K562 (cell line): Measurements from ENCODE around the gene KCNC3. TPM values are rescaled to one million over a fixed set of nuclear protein-coding genes. Genes with fewer than 3 reads are reported as not detected.

Experiments used
- ATAC-seq: fragments of 200-7000 bp; cut with Tn5 transposase; 3 replicates; pipeline ENCODE4 v1.9.1; 2020; ENCODE audit warnings: moderate library complexity
- BruUV-seq: library from RNA; stranded (reverse); fragments of 400-500 nt; replicated peaks from 2 replicates; lab custom pipeline; 2021; lab: Mats Ljungman, UMichigan
- CTCF ChIA-PET: fragments of 300-600 bp; formaldehyde crosslinking; extraction: SDS; loops from one replicate; lab custom pipeline; 2021; ENCODE audit warnings: low intra/inter-chr PET ratio; lab: Yijun Ruan, JAX
- POLR2A ChIA-PET: fragments of 300-600, 350-650 bp; sonication (Branson Sonifier 250); formaldehyde crosslinking; extraction: SDS; loops from one replicate; lab custom pipeline; 2021; ENCODE audit warnings: antibody characterized with exemption, inconsistent platforms; lab: Yijun Ruan, JAX
- DNase-seq, 4 experiments: peaks; one replicate each; pipeline versions ENCODE4 v3.0.0 to v3.0.0-alpha.2; 2011 to 2018; ENCODE audit warnings: low spot score in 3 of 4, mixed read lengths in 3 of 4; ENCODE audit errors: extremely low read depth in 1 of 4
- FAIRE-seq: peaks from 2 replicates; lab custom pipeline; 2011; peaks lifted over from hg19 to GRCh38; lab: Jason Lieb, UNC
- H2AFZ ChIP-seq: 2 replicates; pipeline ENCODE4 v1.6.0; 2011; ENCODE audit warnings: low read depth, low read length, control low read depth, inconsistent platforms
- H3K27ac ChIP-seq: fragments of 200-600 bp; 3 replicates; pipeline ENCODE4 v1.8.0; 2011; ENCODE audit warnings: low read depth, mild to moderate bottlenecking, control low read depth, inconsistent platforms, low read length, moderate library complexity, mixed read lengths; ENCODE audit errors: extremely low read depth
- H3K27me3 ChIP-seq, 2 experiments: fragments of 300-600 bp in 1 of 2; 2 replicates in 1 of 2; 3 replicates in 1 of 2; pipeline versions ENCODE4 v1.6.0 to v1.8.0; 2011; ENCODE audit warnings: inconsistent platforms in 2 of 2, low read length in 2 of 2, mild to moderate bottlenecking in 1 of 2, mixed read lengths in 1 of 2, moderate library complexity in 1 of 2; ENCODE audit not compliant: control insufficient read depth in 2 of 2, insufficient read depth in 2 of 2
- H3K36me3 ChIP-seq: fragments of 300-600 bp; 3 replicates; pipeline ENCODE4 v1.8.0; 2011; ENCODE audit warnings: mild to moderate bottlenecking, low read length, inconsistent platforms; ENCODE audit not compliant: control insufficient read depth, insufficient read depth
- H3K4me1 ChIP-seq, 2 experiments: fragments of 200-600 bp in 1 of 2; replicated peaks in 1 of 2; 2 replicates in 1 of 2; 3 replicates in 1 of 2; pipeline versions ENCODE4 v1.5.1 to v1.8.0; 2011; ENCODE audit warnings: inconsistent platforms in 2 of 2, low read length in 2 of 2, mild to moderate bottlenecking in 1 of 2, mixed read lengths in 1 of 2, moderate library complexity in 1 of 2; ENCODE audit not compliant: control insufficient read depth in 2 of 2, insufficient read depth in 2 of 2
- H3K4me2 ChIP-seq: 2 replicates; pipeline ENCODE4 v1.6.1; 2011; ENCODE audit warnings: low read length, control low read depth, inconsistent platforms, mixed read lengths; ENCODE audit not compliant: insufficient read depth
- H3K4me3 ChIP-seq: fragments of 200-600 bp; sonication (generic), shearing (Covaris generic); 2 replicates; pipeline ENCODE4 v1.5.1; 2016; ENCODE audit warnings: control low read depth, inconsistent platforms
- H3K79me2 ChIP-seq: fragments of 200-600 bp; 3 replicates; pipeline ENCODE4 v1.8.0; 2011; ENCODE audit warnings: low read length, inconsistent platforms; ENCODE audit not compliant: control insufficient read depth, insufficient read depth
- H3K9ac ChIP-seq, 2 experiments: 2 replicates each; pipeline versions ENCODE4 v1.6.0 to v1.6.1; 2011; ENCODE audit warnings: low read depth in 2 of 2, low read length in 2 of 2, control low read depth in 1 of 2, inconsistent platforms in 1 of 2, mild to moderate bottlenecking in 1 of 2, mixed read lengths in 1 of 2; ENCODE audit not compliant: insufficient read depth in 1 of 2
- H3K9me1 ChIP-seq: one replicate; pipeline ENCODE4 v1.6.0; 2011; ENCODE audit warnings: inconsistent platforms, mild to moderate bottlenecking, low read length, moderate library complexity; ENCODE audit not compliant: control insufficient read depth, insufficient read depth
- H3K9me3 ChIP-seq: replicated peaks from 2 replicates; pipeline ENCODE4 v1.5.1; 2011; ENCODE audit warnings: low read depth, low read length, inconsistent platforms; ENCODE audit not compliant: control insufficient read depth, insufficient read depth
- H4K20me1 ChIP-seq: replicated peaks from 2 replicates; pipeline ENCODE4 v1.6.1; 2011; ENCODE audit warnings: low read length, inconsistent platforms, mixed read lengths; ENCODE audit not compliant: control insufficient read depth, insufficient read depth
- KDM1A ChIP-seq, 2 experiments: fragments of 450-650 bp; IDR thresholded peaks; 2 replicates each; pipeline ENCODE4 v1.6.1; 2016; ENCODE audit warnings: mild to moderate bottlenecking in 2 of 2
- SRSF1 ChIP-seq: fragments of 200-400 bp; formaldehyde crosslinking; IDR thresholded peaks from 2 replicates; pipeline ENCODE4 v1.6.1; 2017; ENCODE audit warnings: mild to moderate bottlenecking, low read depth, low read length, moderate library complexity
- THRA ChIP-seq: fragments of 450-650 bp; IDR thresholded peaks from 2 replicates; pipeline ENCODE4 v1.6.1; 2017; ENCODE audit warnings: mild to moderate bottlenecking, moderate library complexity
- ZNF121 ChIP-seq: sonication (generic); formaldehyde crosslinking; conservative IDR thresholded peaks from 2 replicates; pipeline ENCODE4 v1.8.0; 2022; ENCODE audit warnings: missing genetic modification reagents
- WGBS: fragments of 100-300 bp; shearing (Covaris generic); methylation state at CpG from one replicate; pipeline ENCODE4 v1.1.6; 2016; ENCODE audit warnings: low coverage, mixed read lengths; ENCODE audit not compliant: insufficient coverage; ENCODE audit errors: missing lambda C conversion rate; 5-methylcytosine and 5-hydroxymethylcytosine counted together
- in situ Hi-C: fragments of 300-500 bp; cut with MboI; formaldehyde crosslinking; loops from 4 replicates; pipeline ENCODE4 v1.15.0; 2018; ENCODE audit warnings: inconsistent platforms, mixed read lengths
- intact Hi-C: fragments of 100-400 bp; cut with micrococcal nuclease; formaldehyde crosslinking; loops from 2 replicates; pipeline ENCODE4 v1.14.2; 2022
- polyA plus RNA-seq, 8 experiments: library from polyadenylated mRNA; depleted of rRNA in 4 of 8; stranded (reverse) in 5 of 8; unstranded in 3 of 8; fragments of >200 nt; fragmentation: Nextera tagmentation in 2 of 8; fragmentation: Illumina TruSeq in 1 of 8; extraction: Ambion mirVana in 2 of 8; extraction: Trizol in 1 of 8; gene quantifications; 2 replicates each; pipeline versions ENCODE4 v1.2.1 to v1.2.3, GENCODE V29; 2011 to 2014; ENCODE audit warnings: inconsistent platforms in 1 of 8, missing spikeins in 1 of 8
- total RNA-seq, 7 experiments: library from RNA; depleted of rRNA in 6 of 7; stranded (reverse); fragments of >200 nt in 6 of 7; fragmentation: Illumina TruSeq in 2 of 7; extraction: Trizol in 2 of 7; gene quantifications; 2 replicates each; pipeline versions ENCODE4 v1.2.1 to v1.2.3, GENCODE V29; 2011 to 2021; ENCODE audit warnings: low replicate concordance in 1 of 7

The KCNC3 gene
- total and polyA plus RNA-seq, 9 of the 15 experiments (the other 6 are each of a cell fraction or from before 2014, with no cell fraction given): 0.03 to 26.2 (median 2.0) TPM

GRCh38 chr19:50275577-50276368, 53.4 kb downstream of the KCNC3 start:
- TF ChIP-seq THRA: no peak
- no peak for TF ChIP-seq ZNF121
- TF ChIP-seq KDM1A (IDR thresholded peaks at IDR 0.05): 0 out of 4 replicates have a peak, but pooled peaks of 1 of the 2 experiments have one; percentile 5
- TF ChIP-seq SRSF1: no peak
- intact Hi-C loops (no loop called here), in situ Hi-C loops (no loop called here)
- 18% methylated on average over 26 of the region's 26 CpGs for WGBS
- ATAC-seq: peak; percentile 45
- Histone ChIP-seq H4K20me1 (no peaks in the 10 kb centered on the region), H3K9ac (peak overlapping the region in 1 of 2 experiments; percentile 48; a peak in 1 of 4 replicates), H3K9me1 (peaks cover 2% of the 10 kb centered on the region), H3K4me1 (peaks cover 0 to 26% of the 10 kb centered on the region in 2 experiments; a peak in 2 of 5 replicates), H3K4me2 (no peak overlapping the region), H3K27me3 (peaks cover 8 to 35% of the 10 kb centered on the region in 2 experiments; a peak in 4 of 5 replicates), H3K27ac (no peak overlapping the region), H3K9me3 (no peaks in the 10 kb centered on the region), H2AFZ (no peak overlapping the region), H3K79me2 (no peaks in the 10 kb centered on the region), H3K4me3 (no peak overlapping the region), H3K36me3 (no peaks in the 10 kb centered on the region)
- ChIA-PET CTCF (no interaction called here), POLR2A (interaction anchor here (0.6 to 1.5 kb wide), 5 partner anchors 11 to 214 kb away, joined by 3 to 6 read pairs (median 3); no protein-coding TSS in a partner anchor)
- no peak for FAIRE-seq
- no TSS peak for BruUV-seq
- DNase-seq: no peak
